ENCODE results near the gene RYR1. TPM values are rescaled to one million over a fixed set of nuclear protein-coding genes. Genes with fewer than 3 reads are reported as not detected.

Gene RYR1
- total RNA-seq, 1 donor from 2014 or later, result 1.3 TPM

DNA sequence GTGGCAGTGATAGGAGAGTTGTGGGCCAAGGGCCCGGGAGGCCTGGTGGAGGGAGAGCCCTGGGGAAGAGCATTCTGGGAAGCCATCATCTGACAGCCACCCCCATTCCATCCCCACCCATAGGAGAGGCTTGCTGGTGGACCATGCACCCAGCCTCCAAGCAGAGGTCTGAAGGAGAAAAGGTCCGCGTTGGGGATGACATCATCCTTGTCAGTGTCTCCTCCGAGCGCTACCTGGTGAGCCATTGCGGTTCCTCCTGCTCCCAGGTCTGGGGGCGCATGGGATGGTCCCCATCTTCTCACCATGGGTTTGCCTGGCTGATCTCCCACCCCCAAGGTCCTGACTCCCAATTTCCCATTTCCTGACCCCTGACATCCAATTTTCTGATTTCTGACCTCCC, 10.5 kb downstream of the RYR1 start:
- H3K9me3 Mint-ChIP-seq (ENCODE audit: unreplicated experiment), result peaks cover 4% of the 10 kb centered on the region
- peaks cover 10% of the 10 kb centered on the region for H3K27me3 Mint-ChIP-seq (ENCODE audit: unreplicated experiment)
- no peak overlapping the region for H3K4me3 Mint-ChIP-seq (ENCODE audit: unreplicated experiment)
- H3K27ac Mint-ChIP-seq (ENCODE audit: unreplicated experiment), result no peak overlapping the region
- H3K36me3 Mint-ChIP-seq (ENCODE audit: low read depth, unreplicated experiment), result peaks cover 4% of the 10 kb centered on the region
- H3K4me1 Mint-ChIP-seq (ENCODE audit: unreplicated experiment), result peaks cover 3% of the 10 kb centered on the region
- no peak for DNase-seq (ENCODE audit: low spot score)
- TF ChIP-seq, protein P1, sequence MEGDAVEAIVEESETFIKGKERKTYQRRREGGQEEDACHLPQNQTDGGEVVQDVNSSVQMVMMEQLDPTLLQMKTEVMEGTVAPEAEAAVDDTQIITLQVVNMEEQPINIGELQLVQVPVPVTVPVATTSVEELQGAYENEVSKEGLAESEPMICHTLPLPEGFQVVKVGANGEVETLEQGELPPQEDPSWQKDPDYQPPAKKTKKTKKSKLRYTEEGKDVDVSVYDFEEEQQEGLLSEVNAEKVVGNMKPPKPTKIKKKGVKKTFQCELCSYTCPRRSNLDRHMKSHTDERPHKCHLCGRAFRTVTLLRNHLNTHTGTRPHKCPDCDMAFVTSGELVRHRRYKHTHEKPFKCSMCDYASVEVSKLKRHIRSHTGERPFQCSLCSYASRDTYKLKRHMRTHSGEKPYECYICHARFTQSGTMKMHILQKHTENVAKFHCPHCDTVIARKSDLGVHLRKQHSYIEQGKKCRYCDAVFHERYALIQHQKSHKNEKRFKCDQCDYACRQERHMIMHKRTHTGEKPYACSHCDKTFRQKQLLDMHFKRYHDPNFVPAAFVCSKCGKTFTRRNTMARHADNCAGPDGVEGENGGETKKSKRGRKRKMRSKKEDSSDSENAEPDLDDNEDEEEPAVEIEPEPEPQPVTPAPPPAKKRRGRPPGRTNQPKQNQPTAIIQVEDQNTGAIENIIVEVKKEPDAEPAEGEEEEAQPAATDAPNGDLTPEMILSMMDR (IDR thresholded peaks at IDR 0.05; ENCODE audit: unreplicated experiment), result no peak

DNA sequence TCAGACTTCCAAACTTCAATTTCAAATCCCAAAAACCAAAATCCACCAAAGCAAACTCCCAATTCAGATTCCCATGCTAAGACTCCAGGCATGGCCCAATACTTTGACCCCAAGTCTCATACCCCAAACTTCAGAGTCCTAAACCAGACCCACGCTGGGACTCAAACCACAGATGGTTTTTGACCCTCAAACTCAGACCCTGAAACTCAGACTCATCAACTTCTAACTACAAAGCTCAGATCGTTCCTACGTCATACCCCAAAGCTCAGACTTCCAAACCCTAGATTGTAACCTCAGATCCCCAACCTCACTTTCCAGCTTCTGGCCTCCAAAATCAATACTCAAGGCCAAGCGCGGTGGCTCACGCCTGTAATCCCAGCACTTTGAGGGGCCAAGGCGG, 11.9 kb downstream of the RYR1 start:
- no peak for DNase-seq (ENCODE audit: low spot score)
- Mint-ChIP-seq H3K27me3 (ENCODE audit: unreplicated experiment) (peaks cover 12% of the 10 kb centered on the region), H3K4me3 (ENCODE audit: unreplicated experiment) (peak overlapping the region; percentile 52), H3K27ac (ENCODE audit: unreplicated experiment) (no peak overlapping the region), H3K4me1 (ENCODE audit: unreplicated experiment) (peaks cover 3% of the 10 kb centered on the region), H3K36me3 (ENCODE audit: low read depth, unreplicated experiment) (peaks cover 15% of the 10 kb centered on the region), H3K9me3 (ENCODE audit: unreplicated experiment) (peaks cover 4% of the 10 kb centered on the region)
- TF ChIP-seq, protein P1 (IDR thresholded peaks at IDR 0.05; ENCODE audit: unreplicated experiment), result no peak

DNA sequence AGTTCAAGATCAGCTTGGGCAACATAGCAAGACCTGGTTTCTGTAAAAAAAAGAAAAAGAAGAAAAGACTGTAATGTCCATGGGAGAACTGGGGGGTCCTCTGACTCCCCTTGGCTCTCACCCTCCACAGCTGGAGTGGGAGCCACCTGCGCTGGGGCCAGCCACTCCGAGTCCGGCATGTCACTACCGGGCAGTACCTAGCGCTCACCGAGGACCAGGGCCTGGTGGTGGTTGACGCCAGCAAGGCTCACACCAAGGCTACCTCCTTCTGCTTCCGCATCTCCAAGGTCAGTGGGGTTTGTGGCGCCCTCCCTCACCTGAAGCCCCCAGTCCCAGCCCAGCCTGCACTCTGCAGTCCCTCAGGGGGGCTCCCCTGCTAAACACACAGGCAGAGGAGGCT, 14.7 kb downstream of the RYR1 start:
- H3K27me3 Mint-ChIP-seq (ENCODE audit: unreplicated experiment), result peaks cover 19% of the 10 kb centered on the region
- H3K9me3 Mint-ChIP-seq (ENCODE audit: unreplicated experiment), result no peaks in the 10 kb centered on the region
- no peak for DNase-seq (ENCODE audit: low spot score)
- no peak overlapping the region for H3K4me3 Mint-ChIP-seq (ENCODE audit: unreplicated experiment)
- H3K27ac Mint-ChIP-seq (ENCODE audit: unreplicated experiment), result no peak overlapping the region
- TF ChIP-seq, protein P1 (IDR thresholded peaks at IDR 0.05; ENCODE audit: unreplicated experiment), result no peak
- no peaks in the 10 kb centered on the region for H3K4me1 Mint-ChIP-seq (ENCODE audit: unreplicated experiment)
- peaks cover 16% of the 10 kb centered on the region for H3K36me3 Mint-ChIP-seq (ENCODE audit: low read depth, unreplicated experiment)

DNA sequence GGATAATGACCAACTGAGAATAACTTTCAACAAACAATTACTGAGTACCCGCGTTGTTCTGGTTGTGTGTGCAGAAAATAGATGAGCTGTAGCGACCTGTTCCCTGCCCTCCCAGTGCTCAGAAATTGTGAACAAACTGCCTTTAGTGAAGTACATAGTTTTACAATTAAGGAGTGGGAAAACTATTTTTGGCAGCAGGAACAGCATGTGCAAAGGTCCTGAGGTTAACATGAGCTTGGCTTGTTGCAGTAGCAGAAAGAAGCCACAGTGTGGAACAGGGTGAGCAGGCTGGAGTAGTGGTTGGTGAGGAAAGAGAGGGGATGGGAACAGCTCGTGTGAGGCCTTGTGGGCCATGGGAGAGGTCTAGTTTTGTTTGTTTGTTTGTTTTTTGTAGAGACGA, 16.0 kb downstream of the RYR1 start:
- H3K27ac Mint-ChIP-seq (ENCODE audit: unreplicated experiment), result no peak overlapping the region
- H3K9me3 Mint-ChIP-seq (ENCODE audit: unreplicated experiment), result no peaks in the 10 kb centered on the region
- no peaks in the 10 kb centered on the region for H3K4me1 Mint-ChIP-seq (ENCODE audit: unreplicated experiment)
- TF ChIP-seq, protein P1 (IDR thresholded peaks at IDR 0.05; ENCODE audit: unreplicated experiment), result no peak
- DNase-seq (ENCODE audit: low spot score), result no peak
- peak overlapping the region; percentile 4 for H3K4me3 Mint-ChIP-seq (ENCODE audit: unreplicated experiment)
- H3K36me3 Mint-ChIP-seq (ENCODE audit: low read depth, unreplicated experiment), result peaks cover 16% of the 10 kb centered on the region
- H3K27me3 Mint-ChIP-seq (ENCODE audit: unreplicated experiment), result peaks cover 15% of the 10 kb centered on the region

DNA sequence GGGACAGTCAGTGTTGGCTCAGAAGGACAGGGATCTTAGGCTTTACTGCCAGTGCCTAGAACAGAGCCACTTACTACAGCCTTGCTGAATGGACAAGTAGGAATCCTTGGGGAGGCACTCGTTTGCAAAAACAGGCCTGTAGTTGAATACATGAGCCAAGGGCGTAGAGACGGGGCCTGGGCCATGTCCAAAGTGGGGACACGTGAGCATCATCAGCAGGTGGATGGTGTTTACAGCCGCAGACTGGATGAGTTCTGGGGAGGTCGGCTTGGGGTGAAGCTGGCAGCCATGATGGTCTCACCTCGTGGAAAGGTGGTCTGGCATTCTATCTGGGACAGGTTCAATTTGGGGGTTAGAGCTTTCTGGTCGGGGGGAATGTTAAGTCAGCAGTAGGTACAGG, 17.5 kb downstream of the RYR1 start:
- Mint-ChIP-seq H3K4me3 (ENCODE audit: unreplicated experiment) (no peak overlapping the region), H3K27ac (ENCODE audit: unreplicated experiment) (no peak overlapping the region), H3K9me3 (ENCODE audit: unreplicated experiment) (no peaks in the 10 kb centered on the region), H3K36me3 (ENCODE audit: low read depth, unreplicated experiment) (peaks cover 16% of the 10 kb centered on the region), H3K4me1 (ENCODE audit: unreplicated experiment) (no peaks in the 10 kb centered on the region), H3K27me3 (ENCODE audit: unreplicated experiment) (peaks cover 10% of the 10 kb centered on the region)
- TF ChIP-seq, protein P1 (IDR thresholded peaks at IDR 0.05; ENCODE audit: unreplicated experiment), result no peak
- no peak for DNase-seq (ENCODE audit: low spot score)
